UCSD-AML1 (cell line): ENCODE measurements around the gene MEX3D.

Experiments used
- DNase-seq: peaks from one replicate; lab custom pipeline; 2025; ENCODE audit not compliant: unreplicated experiment; lab: John Stamatoyannopoulos, UW

Gene MEX3D

DNA sequence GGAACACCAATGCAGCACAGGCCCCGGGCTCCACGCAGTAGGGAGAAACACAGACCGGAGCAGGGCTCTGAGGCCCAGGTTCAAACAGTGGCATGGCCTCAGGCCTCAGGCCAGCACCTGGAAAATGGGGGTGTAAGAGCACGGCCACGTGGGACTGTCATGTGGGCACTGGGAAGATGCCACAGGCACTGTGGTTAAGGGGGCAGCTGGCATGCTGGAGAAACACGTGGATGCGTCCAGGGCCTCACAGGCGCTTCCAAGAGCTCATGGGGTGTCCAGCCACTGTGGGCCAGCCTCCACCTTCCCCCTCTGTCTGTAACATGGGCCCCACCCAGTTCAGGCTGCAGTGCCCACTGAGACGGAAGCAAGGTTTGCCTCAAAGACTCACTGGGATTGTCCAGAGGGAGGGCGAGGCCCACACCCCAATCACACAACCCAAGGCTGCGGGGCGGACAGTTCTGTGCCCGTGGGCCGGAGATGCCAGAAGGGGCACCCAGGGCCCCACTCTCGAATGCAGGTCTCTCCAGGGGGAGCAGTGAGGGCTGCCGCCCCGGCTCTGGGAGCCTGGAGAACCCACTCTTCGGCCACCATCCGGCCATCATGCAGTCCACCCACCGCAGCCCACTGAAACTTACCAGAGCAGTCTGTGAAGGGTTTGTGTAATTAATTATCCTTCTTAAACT is 30.8 kb upstream of the MEX3D start:
- no peak for DNase-seq

- no peak for DNase-seq
These were observed 25.3 kb upstream of the MEX3D start for GRCh38 chr19:1593501-1593772.

- DNase-seq = peak; percentile 95
These were observed 24.8 kb upstream of the MEX3D start, which contains the start of gene MBD3 for GRCh38 chr19:1592755-1593500. TSS of gene MBD3 (minus strand) at chr19:1592865. CDS start at chr19:1592631, 234 bp downstream.

- peak; percentile 93 for DNase-seq
These were observed 24.1 kb upstream of the MEX3D start for GRCh38 chr19:1592024-1592754.

GRCh38 chr19:1591421-1592023 is 23.4 kb upstream of the MEX3D start:
- no peak for DNase-seq

GRCh38 chr19:1590641-1591397 is 22.7 kb upstream of the MEX3D start:
- peak; percentile 47 for DNase-seq

GRCh38 chr19:1587872-1588271 is 19.7 kb upstream of the MEX3D start:
- no peak for DNase-seq

- no peak for DNase-seq
These were observed 17.1 kb upstream of the MEX3D start for GRCh38 chr19:1585243-1585580.

DNA sequence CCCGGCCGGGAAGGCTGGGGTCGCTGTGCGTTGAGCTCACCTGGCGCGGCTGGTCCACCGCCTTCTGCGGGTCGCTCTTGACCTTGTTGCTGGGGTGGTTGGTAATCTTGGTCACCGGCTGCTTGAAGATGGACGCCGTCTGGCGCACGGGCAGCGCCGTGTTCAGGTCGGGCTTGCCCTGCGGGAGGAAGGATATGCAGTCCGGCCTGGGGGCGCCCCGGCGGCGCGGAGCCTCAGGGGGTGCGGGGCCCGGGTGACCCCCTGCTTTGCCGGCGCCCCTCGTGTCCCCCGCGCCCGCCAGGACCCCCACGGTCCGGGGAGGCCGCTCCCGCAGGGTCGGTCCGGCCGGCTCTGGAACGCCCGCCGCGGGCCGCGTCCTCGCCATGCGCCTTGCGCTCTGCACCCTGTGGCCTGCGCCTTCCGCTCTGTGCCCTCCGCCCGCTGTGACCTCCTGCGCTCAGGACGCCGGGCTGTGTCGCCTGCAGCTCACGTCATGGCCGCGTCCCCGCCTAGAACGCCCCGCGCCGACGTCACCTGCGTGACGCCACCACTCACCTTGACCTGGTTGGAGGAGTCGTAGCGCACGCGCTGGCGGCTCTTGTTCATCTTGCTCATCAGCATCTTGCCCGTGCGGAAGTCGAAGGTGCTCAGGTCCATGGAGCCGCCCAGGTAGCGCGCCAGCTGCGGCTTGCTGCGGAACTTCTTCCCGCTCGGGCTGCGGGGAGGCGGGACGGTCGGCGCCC is 16.5 kb upstream of the MEX3D start:
- DNase-seq = no peak

DNA sequence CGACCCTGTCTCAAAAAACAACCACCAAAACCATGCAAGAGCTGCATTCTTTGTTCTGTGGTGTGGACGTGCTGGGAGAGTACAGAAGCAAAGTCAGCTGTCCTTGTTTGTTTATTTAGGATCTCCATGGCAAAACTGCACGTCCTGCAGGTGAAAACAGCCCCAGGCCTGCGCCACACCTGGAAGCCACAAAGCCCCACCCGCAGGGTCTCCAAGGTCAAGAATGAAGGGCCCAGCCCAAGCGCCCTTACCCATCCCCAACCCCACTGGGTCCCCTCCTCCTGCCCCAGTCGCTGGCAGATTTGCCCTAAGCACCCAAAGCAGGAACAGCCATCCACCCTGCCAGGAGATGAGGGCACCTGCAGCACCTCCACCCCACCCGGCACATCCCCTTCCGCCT is 14.1 kb upstream of the MEX3D start:
- no peak for DNase-seq

DNA sequence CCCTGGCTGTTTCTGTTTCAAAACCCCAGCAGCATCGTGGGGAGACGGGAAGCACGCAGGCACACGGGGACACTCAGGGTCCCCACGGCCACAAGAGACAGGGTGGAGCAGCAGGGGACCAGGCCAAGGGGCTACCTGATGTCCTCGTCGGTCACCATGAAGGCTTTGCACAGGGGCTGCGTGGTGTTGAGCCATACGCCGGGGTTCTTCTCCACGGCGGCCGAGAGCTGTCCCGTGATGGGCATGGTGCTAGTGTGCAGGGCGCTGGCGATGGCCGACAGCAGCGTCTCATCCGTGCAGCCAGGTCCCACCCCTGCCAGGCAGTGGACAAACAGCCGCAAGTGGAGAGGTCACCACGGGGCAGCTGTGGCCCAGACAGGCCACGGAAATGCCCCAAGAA is 12.8 kb upstream of the MEX3D start:
- no peak for DNase-seq

GRCh38 chr19:1580382-1580781 is 12.3 kb upstream of the MEX3D start:
- no peak for DNase-seq

DNA sequence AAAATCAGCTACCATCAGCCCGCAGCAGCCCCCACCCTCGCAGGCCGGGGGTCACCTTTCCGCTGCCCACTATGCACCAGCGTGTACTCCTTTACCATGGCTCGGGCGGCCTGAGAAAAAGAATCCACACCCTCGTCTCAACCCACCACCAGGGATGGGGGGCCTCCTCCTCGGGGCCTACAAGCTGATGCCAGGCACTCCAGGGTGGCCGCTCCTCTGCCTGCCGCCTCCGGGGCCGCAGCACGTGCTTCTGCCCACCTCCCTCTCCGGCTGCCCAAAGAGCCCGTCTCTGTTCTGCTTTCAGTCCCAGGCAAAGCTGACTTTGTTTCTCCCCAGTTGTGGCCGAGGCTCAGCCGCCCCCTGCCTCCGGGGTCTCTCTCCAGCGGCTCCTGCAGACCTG is 11.1 kb upstream of the MEX3D start:
- no peak for DNase-seq

DNA sequence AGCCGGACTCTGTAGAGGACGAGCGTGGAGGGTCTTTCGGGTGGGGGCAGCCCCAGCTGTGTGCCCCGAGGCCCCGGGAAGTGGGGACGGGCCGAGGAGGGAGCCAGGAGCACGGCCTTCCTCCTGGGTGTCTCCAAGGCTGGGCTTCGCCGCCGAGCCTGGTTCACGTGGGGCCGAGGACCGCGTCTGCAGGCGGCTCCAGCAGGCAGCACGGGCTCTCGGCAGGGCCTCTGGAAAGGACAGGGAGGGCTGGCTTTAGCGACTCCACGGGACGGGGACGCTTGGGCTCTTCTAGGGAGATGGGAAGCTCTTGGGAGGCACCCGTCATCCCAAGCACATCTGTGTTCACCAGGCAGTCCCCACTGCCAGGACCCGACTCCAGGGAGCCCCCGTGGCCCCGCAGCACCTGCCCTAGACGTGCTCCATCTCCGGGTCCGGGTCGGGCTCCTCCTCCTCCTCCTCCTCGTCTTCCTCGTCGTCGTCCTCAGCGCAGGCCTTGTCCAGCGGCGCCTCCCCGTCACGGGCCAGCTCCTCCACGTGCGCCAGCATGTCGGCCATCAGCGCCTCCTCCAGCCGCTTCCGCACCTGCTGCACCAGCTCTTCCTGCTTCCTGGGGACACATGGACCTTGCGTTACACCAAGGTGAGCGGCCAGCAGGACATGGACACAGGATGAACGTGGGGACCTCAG is 9.9 kb upstream of the MEX3D start:
- no peak for DNase-seq

DNA sequence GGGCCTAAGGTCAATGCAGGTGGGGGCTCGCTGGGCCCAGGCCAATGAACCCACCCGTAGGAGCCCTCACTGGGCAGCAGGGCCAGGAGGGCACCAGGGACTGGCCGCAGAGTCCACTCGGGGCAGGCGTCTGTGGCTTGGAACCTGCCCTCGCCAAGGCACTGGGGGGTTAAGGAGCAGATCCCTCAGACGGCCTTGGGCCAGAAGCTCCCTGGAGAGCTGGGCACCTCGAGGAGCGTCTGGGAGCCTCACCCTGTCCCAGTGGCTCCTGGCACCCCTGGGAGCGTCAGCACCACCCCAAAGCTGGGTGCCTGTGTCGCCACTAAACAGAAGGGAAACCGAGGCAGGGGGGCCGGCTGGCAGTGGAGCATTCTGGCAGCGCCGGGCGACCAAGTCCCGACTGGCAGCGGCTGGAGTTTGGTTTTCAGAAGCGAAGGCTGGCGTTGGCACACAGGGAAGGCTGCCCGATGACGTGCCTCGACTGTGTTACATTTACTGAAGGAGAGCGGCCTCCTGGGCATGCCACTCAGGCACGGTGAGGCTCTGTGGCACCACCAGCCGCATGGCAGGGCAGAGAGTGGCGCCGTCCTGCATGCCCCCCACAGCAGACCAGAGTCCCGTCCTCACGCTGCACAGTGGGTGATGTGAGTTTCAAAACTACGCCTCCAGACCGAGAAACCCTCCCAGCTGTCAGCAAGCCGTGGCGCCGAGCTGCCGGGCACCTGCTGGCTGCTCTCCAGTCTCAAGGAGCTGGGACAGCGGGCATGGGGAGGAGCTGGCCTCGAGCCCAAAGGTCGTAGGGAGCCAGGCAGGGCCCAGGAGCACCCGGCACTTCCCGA is 9.2 kb upstream of the MEX3D start:
- DNase-seq = no peak

GRCh38 chr19:1576242-1577089 is 8.3 kb upstream of the MEX3D start:
- DNase-seq = no peak

GRCh38 chr19:1575323-1576241 is 7.5 kb upstream of the MEX3D start:
- DNase-seq = no peak
